ENCODE results near the gene RUNX1. TPM values are rescaled to one million over a fixed set of nuclear protein-coding genes. Genes with fewer than 3 reads are reported as not detected.

The RUNX1 gene
- total and polyA plus RNA-seq, 2 donors (not counting 1 experiment from before 2014, with no cell fraction given): 26.3 to 73.0 TPM

GRCh38 chr21:35036465-35037383 lies 12.4 kb downstream of the RUNX1 start:
- H3K27me3 Mint-ChIP-seq: no peaks in the 10 kb centered on the region
- H3K9me3 Mint-ChIP-seq (ENCODE audit: insufficient read depth): no peaks in the 10 kb centered on the region
- intact Hi-C loops (cut with micrococcal nuclease): no loop called here
- DNase-seq (no peak), ATAC-seq (ENCODE audit: low read depth) (no peak)
- ChIA-PET CTCF (no interaction called here), POLR2A (no interaction called here)
- TF ChIP-seq, protein P1, sequence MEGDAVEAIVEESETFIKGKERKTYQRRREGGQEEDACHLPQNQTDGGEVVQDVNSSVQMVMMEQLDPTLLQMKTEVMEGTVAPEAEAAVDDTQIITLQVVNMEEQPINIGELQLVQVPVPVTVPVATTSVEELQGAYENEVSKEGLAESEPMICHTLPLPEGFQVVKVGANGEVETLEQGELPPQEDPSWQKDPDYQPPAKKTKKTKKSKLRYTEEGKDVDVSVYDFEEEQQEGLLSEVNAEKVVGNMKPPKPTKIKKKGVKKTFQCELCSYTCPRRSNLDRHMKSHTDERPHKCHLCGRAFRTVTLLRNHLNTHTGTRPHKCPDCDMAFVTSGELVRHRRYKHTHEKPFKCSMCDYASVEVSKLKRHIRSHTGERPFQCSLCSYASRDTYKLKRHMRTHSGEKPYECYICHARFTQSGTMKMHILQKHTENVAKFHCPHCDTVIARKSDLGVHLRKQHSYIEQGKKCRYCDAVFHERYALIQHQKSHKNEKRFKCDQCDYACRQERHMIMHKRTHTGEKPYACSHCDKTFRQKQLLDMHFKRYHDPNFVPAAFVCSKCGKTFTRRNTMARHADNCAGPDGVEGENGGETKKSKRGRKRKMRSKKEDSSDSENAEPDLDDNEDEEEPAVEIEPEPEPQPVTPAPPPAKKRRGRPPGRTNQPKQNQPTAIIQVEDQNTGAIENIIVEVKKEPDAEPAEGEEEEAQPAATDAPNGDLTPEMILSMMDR (IDR thresholded peaks at IDR 0.05): no peak
- no peak for TF ChIP-seq EZH2 (IDR thresholded peaks at IDR 0.05; ENCODE audit: borderline replicate concordance, insufficient read depth, low read depth, low read length, poor library complexity, severe bottlenecking)
- peaks cover 99% of the 10 kb centered on the region for H3K79me2 ChIP-seq (ENCODE audit: control insufficient read depth, insufficient read depth, low read length)
- WGBS (ENCODE audit: insufficient coverage): 88% methylated on average over 10 of the region's 11 CpGs
- H2AFZ ChIP-seq (ENCODE audit: insufficient read depth, low read depth, low read length, poor library complexity, severe bottlenecking): no peak overlapping the region
- H3K27ac Mint-ChIP-seq: no peak overlapping the region
- peaks cover 19 to 32% of the 10 kb centered on the region in 2 donors for H3K4me1 ChIP-seq (ENCODE audit: control insufficient read depth in 2 of 2, insufficient read depth in 2 of 2, low read length in 2 of 2)
- no peak overlapping the region for H3K9ac ChIP-seq (ENCODE audit: low read length)
- H3K4me2 ChIP-seq (replicated peaks; ENCODE audit: low read depth, low read length, poor library complexity, severe bottlenecking): no peak overlapping the region
- no peak overlapping the region for H3K27ac ChIP-seq (ENCODE audit: low read length in 2 of 2)
- H3K4me1 Mint-ChIP-seq: peaks cover 55% of the 10 kb centered on the region
- H4K20me1 ChIP-seq (ENCODE audit: control insufficient read depth, insufficient read depth, low read length, poor library complexity, severe bottlenecking): peaks cover 91% of the 10 kb centered on the region
- H3K36me3 ChIP-seq (replicated peaks in 1 of 2; ENCODE audit: control extremely low read depth in 1 of 2, control insufficient read depth in 1 of 2, extremely low read depth in 1 of 2, insufficient read depth in 2 of 2, low read length in 1 of 2): peaks cover 0 to 42% of the 10 kb centered on the region in 2 experiments
- no peaks in the 10 kb centered on the region for H3K9me3 ChIP-seq (ENCODE audit: control extremely low read depth in 1 of 3, control insufficient read depth in 2 of 3, insufficient read depth in 1 of 3, low read length in 2 of 3)
- no peaks in the 10 kb centered on the region for H3K27me3 ChIP-seq (replicated peaks in 1 of 4; ENCODE audit: control extremely low read depth in 1 of 4, control insufficient read depth in 3 of 4, insufficient read depth in 4 of 4, low read length in 3 of 4)
- H3K4me3 ChIP-seq (ENCODE audit: control extremely low read depth in 1 of 5, extremely low read depth in 1 of 5, insufficient read depth in 1 of 5, low read depth in 2 of 5, low read length in 4 of 5): no peak overlapping the region
- H3K4me3 Mint-ChIP-seq: no peak overlapping the region

DNA sequence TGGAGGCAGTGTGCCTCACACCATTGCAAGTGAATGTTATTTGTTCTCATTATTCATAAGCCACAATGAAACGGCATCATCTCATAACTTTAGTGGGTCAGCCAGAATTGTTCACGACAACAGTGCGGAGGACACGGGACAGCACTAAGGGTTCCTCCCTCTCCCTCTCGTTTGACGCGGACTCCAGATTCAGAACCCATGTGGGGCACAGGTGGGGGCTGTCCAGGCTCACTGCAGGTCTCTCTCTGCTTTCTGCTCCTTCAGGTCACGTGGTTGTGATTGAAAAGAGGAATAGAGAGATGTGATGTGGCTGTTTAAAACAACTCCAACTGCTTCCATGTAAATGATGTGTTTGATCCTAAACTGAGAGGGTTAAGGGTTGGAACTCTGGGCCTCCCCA lies 13.5 kb downstream of the RUNX1 start:
- no peaks in the 10 kb centered on the region for H3K9me3 ChIP-seq (ENCODE audit: control extremely low read depth in 1 of 3, control insufficient read depth in 2 of 3, insufficient read depth in 1 of 3, low read length in 2 of 3)
- H4K20me1 ChIP-seq (ENCODE audit: control insufficient read depth, insufficient read depth, low read length, poor library complexity, severe bottlenecking): peaks cover 83% of the 10 kb centered on the region
- Mint-ChIP-seq H3K4me1 (peaks cover 51% of the 10 kb centered on the region), H3K9me3 (ENCODE audit: insufficient read depth) (no peaks in the 10 kb centered on the region), H3K4me3 (no peak overlapping the region), H3K27me3 (no peaks in the 10 kb centered on the region), H3K27ac (no peak overlapping the region)
- ChIA-PET POLR2A (interaction anchor here (1.0 kb wide), 1 partner anchor 11 kb away, joined by 3 read pairs; no protein-coding TSS in a partner anchor), CTCF (no interaction called here)
- H3K36me3 ChIP-seq (replicated peaks in 1 of 2; ENCODE audit: control extremely low read depth in 1 of 2, control insufficient read depth in 1 of 2, extremely low read depth in 1 of 2, insufficient read depth in 2 of 2, low read length in 1 of 2): peaks cover 0 to 42% of the 10 kb centered on the region in 2 experiments
- intact Hi-C loops (cut with micrococcal nuclease): no loop called here
- peaks cover 8 to 21% of the 10 kb centered on the region in 2 donors for H3K4me1 ChIP-seq (ENCODE audit: control insufficient read depth in 2 of 2, insufficient read depth in 2 of 2, low read length in 2 of 2)
- WGBS (ENCODE audit: insufficient coverage): 89% methylated on average over 6 of the region's 8 CpGs
- H3K4me2 ChIP-seq (replicated peaks; ENCODE audit: low read depth, low read length, poor library complexity, severe bottlenecking): no peak overlapping the region
- ATAC-seq (ENCODE audit: low read depth) (no peak), DNase-seq (no peak)
- H3K27me3 ChIP-seq (replicated peaks in 1 of 4; ENCODE audit: control extremely low read depth in 1 of 4, control insufficient read depth in 3 of 4, insufficient read depth in 4 of 4, low read length in 3 of 4): no peaks in the 10 kb centered on the region
- no peak overlapping the region for H3K27ac ChIP-seq (ENCODE audit: low read length in 2 of 2)
- no peak overlapping the region for H3K9ac ChIP-seq (ENCODE audit: low read length)
- H3K4me3 ChIP-seq (ENCODE audit: control extremely low read depth in 1 of 5, extremely low read depth in 1 of 5, insufficient read depth in 1 of 5, low read depth in 2 of 5, low read length in 4 of 5): no peak overlapping the region
- TF ChIP-seq EZH2 (IDR thresholded peaks at IDR 0.05; ENCODE audit: borderline replicate concordance, insufficient read depth, low read depth, low read length, poor library complexity, severe bottlenecking): no peak
- TF ChIP-seq, protein P1 (IDR thresholded peaks at IDR 0.05): no peak
- H2AFZ ChIP-seq (ENCODE audit: insufficient read depth, low read depth, low read length, poor library complexity, severe bottlenecking): no peak overlapping the region
- H3K79me2 ChIP-seq (ENCODE audit: control insufficient read depth, insufficient read depth, low read length): peaks cover 99% of the 10 kb centered on the region

All from B cell (primary cell).